HL-60 (cell line): ENCODE measurements around the gene ITGA8.

Source experiments
- DNase-seq, 2 experiments: peaks; one replicate each; pipeline ENCODE4 v3.0.0-alpha.2; 2010 to 2020; ENCODE audit warnings: low read depth in 1 of 2, low spot score in 1 of 2
- H3K27ac ChIP-seq: fragments of 250-450 bp; sonication (Bioruptor Pico); replicated peaks from 2 replicates; pipeline ENCODE4 v1.5.1; 2020; ENCODE audit warnings: mild to moderate bottlenecking, moderate library complexity
- H3K27me3 ChIP-seq: fragments of 250-450 bp; sonication (Bioruptor Pico); 2 replicates; pipeline ENCODE4 v1.5.1; 2021; ENCODE audit warnings: mild to moderate bottlenecking, moderate library complexity; ENCODE audit not compliant: insufficient read depth, poor library complexity, severe bottlenecking
- H3K4me3 ChIP-seq: replicated peaks from 2 replicates; pipeline ENCODE4 v1.5.1; 2011; ENCODE audit warnings: mild to moderate bottlenecking, control low read depth, low read length; ENCODE audit not compliant: insufficient read depth
- GABPA ChIP-seq: IDR thresholded peaks from 2 replicates; pipeline ENCODE4 v1.6.1; 2012; ENCODE audit warnings: low read depth
- POLR2AphosphoS5 ChIP-seq: IDR thresholded peaks from 2 replicates; pipeline ENCODE4 v1.6.1; 2012; ENCODE audit warnings: low read depth
- SPI1 ChIP-seq: IDR thresholded peaks from 2 replicates; pipeline ENCODE4 v1.6.1; 2012; ENCODE audit warnings: low read depth, mild to moderate bottlenecking, borderline replicate concordance
- TF ChIP-seq, protein P1 (sequence below): IDR thresholded peaks from 2 replicates; pipeline ENCODE4 v1.6.1; 2012; ENCODE audit warnings: low read depth; ENCODE audit not compliant: insufficient replicate concordance
- TF ChIP-seq, protein P2 (sequence below): IDR thresholded peaks from one replicate; pipeline ENCODE4 v1.5.1; 2011; ENCODE audit warnings: low read length, control low read depth, inconsistent platforms; ENCODE audit not compliant: insufficient read depth

The ITGA8 gene

DNA sequence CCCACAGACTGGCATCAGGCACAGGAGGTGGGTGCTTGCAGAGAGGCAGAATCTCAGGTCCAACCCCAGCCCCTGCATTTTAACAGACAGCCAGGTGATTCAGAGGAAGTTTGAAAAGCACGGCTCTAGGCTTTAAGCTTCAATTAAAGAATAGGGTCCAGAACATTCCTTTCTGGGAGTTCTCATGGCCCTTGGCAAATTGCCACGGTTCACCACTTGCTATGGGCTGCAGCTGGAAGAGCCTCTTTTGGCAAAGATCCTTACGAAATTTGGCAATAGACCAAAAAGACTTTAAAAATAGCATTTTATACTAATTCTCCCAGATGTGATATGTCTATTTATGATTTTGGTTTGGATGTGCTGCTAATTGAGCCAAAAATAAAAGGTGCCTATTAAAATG is 148.1 kb downstream of the ITGA8 start:
- DNase-seq: no peak
- TF ChIP-seq, protein P1, sequence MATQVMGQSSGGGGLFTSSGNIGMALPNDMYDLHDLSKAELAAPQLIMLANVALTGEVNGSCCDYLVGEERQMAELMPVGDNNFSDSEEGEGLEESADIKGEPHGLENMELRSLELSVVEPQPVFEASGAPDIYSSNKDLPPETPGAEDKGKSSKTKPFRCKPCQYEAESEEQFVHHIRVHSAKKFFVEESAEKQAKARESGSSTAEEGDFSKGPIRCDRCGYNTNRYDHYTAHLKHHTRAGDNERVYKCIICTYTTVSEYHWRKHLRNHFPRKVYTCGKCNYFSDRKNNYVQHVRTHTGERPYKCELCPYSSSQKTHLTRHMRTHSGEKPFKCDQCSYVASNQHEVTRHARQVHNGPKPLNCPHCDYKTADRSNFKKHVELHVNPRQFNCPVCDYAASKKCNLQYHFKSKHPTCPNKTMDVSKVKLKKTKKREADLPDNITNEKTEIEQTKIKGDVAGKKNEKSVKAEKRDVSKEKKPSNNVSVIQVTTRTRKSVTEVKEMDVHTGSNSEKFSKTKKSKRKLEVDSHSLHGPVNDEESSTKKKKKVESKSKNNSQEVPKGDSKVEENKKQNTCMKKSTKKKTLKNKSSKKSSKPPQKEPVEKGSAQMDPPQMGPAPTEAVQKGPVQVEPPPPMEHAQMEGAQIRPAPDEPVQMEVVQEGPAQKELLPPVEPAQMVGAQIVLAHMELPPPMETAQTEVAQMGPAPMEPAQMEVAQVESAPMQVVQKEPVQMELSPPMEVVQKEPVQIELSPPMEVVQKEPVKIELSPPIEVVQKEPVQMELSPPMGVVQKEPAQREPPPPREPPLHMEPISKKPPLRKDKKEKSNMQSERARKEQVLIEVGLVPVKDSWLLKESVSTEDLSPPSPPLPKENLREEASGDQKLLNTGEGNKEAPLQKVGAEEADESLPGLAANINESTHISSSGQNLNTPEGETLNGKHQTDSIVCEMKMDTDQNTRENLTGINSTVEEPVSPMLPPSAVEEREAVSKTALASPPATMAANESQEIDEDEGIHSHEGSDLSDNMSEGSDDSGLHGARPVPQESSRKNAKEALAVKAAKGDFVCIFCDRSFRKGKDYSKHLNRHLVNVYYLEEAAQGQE: no peak
- no peak for TF ChIP-seq POLR2AphosphoS5
- TF ChIP-seq, protein P2, sequence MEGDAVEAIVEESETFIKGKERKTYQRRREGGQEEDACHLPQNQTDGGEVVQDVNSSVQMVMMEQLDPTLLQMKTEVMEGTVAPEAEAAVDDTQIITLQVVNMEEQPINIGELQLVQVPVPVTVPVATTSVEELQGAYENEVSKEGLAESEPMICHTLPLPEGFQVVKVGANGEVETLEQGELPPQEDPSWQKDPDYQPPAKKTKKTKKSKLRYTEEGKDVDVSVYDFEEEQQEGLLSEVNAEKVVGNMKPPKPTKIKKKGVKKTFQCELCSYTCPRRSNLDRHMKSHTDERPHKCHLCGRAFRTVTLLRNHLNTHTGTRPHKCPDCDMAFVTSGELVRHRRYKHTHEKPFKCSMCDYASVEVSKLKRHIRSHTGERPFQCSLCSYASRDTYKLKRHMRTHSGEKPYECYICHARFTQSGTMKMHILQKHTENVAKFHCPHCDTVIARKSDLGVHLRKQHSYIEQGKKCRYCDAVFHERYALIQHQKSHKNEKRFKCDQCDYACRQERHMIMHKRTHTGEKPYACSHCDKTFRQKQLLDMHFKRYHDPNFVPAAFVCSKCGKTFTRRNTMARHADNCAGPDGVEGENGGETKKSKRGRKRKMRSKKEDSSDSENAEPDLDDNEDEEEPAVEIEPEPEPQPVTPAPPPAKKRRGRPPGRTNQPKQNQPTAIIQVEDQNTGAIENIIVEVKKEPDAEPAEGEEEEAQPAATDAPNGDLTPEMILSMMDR: no peak
- TF ChIP-seq GABPA: no peak
- TF ChIP-seq SPI1: no peak
- Histone ChIP-seq H3K27ac (no peak overlapping the region), H3K27me3 (no peaks in the 10 kb centered on the region), H3K4me3 (no peak overlapping the region)

DNA sequence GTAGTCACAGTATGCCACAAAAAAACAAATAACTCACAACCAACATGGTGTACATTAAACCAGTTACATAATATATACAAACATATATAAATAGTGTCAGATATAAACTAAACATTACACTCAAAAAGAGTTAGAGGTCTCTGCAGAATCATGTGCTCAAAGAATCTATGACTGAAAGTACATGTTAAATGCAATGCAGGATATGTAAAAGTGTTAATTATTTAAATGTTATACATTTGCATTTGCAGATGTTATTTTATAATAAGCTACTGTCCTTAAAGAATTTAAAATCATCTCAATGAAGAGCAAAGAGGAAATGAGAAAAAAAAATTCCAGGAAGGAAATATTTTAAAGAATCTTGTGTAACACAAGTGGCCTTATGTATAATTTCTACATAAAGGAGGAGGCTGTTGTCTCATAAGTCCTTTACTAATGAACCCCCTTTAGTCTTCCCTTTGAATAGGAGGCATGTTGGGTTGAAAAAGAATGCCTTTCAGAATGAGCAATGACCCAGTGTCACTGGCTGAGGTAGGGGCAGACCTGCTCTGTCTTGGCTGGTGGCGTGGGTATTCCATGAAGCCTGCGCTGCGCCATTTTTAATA is 148.9 kb downstream of the ITGA8 start:
- Histone ChIP-seq H3K27me3 (no peaks in the 10 kb centered on the region), H3K4me3 (no peak overlapping the region), H3K27ac (no peak overlapping the region)
- DNase-seq: no peak
- no peak for TF ChIP-seq SPI1
- TF ChIP-seq, protein P1: no peak
- TF ChIP-seq POLR2AphosphoS5: no peak
- TF ChIP-seq GABPA: no peak
- TF ChIP-seq, protein P2: no peak

DNA sequence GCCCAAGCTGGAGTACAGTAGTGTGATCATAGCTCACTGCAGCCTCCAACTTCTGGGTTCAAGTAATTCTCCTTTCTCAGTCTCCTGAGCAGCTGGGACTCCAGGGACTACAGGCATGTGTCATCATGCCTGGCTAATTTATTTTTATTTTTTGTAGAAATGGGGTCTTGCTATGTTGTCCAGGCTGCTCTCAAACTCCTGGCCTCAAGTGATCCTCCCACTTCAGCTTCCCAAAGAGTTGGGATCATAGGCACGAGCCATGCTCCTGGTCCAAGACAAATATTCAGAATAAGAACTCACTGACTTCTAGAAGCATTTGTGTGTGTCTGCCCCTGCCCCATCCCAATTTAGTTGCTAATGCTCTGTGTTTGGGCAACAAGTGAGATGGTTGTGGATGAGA is 151.8 kb downstream of the ITGA8 start:
- TF ChIP-seq GABPA (no peak), POLR2AphosphoS5 (no peak), SPI1 (no peak)
- TF ChIP-seq, protein P2: no peak
- TF ChIP-seq, protein P1: no peak
- Histone ChIP-seq H3K4me3 (no peak overlapping the region), H3K27me3 (no peaks in the 10 kb centered on the region), H3K27ac (no peak overlapping the region)
- DNase-seq: no peak
